GM18868 (cell line): ENCODE measurements around the gene KRTAP1-3.
"Not testable (repeated sequence)": the region's sequence is repeated elsewhere in the genome, so short reads cannot be mapped to it uniquely, and the experiment has no call there.

Source experiments
- ATAC-seq: cut with Tn5 transposase; IDR thresholded peaks from one replicate; pipeline ENCODE4 v1.9.1; 2021; ENCODE audit warnings: mild to moderate bottlenecking, moderate library complexity; ENCODE audit not compliant: unreplicated experiment

KRTAP1-3 gene

GRCh38 chr17:41054556-41054955 lies 19.9 kb upstream of the KRTAP1-3 start:
- ATAC-seq: not testable (repeated sequence)

- no peak for ATAC-seq
These were observed 19.4 kb upstream of the KRTAP1-3 start for GRCh38 chr17:41054025-41054424.

- ATAC-seq: no peak
These were observed 17.9 kb upstream of the KRTAP1-3 start for GRCh38 chr17:41052566-41052965.

GRCh38 chr17:41049110-41049509 lies 14.4 kb upstream of the KRTAP1-3 start:
- no peak for ATAC-seq

GRCh38 chr17:41048441-41048840 lies 13.8 kb upstream of the KRTAP1-3 start:
- ATAC-seq: no peak

- ATAC-seq: not testable (repeated sequence)
These were observed 12.2 kb upstream of the KRTAP1-3 start, which contains the start of gene KRTAP2-1 for GRCh38 chr17:41046735-41047465. Gene KRTAP2-1, minus strand, starts transcription at chr17:41047316. Its CDS starts 49 bp downstream, at chr17:41047267.

- no peak for ATAC-seq
These were observed 8.3 kb upstream of the KRTAP1-3 start for GRCh38 chr17:41042953-41043352.

GRCh38 chr17:41040783-41041571 lies 6.3 kb upstream of the KRTAP1-3 start, which contains the start of gene KRTAP1-1:
Gene KRTAP1-1, minus strand, starts transcription at chr17:41041450. Its CDS starts 53 bp downstream, at chr17:41041397.
- not testable (repeated sequence) for ATAC-seq

- ATAC-seq: no peak
These were observed 3.2 kb upstream of the KRTAP1-3 start for GRCh38 chr17:41037853-41038350.

GRCh38 chr17:41029633-41030245 lies 4.9 kb downstream of the KRTAP1-3 start, which contains the start of gene KRTAP1-4:
Gene KRTAP1-4, minus strand, starts transcription at chr17:41030195. Its CDS starts 117 bp downstream, at chr17:41030078.
- ATAC-seq: no peak

GRCh38 chr17:41026715-41027471 lies 7.8 kb downstream of the KRTAP1-3 start, which contains the start of gene KRTAP1-5:
Gene KRTAP1-5, minus strand, starts transcription at chr17:41027208. Its CDS starts 53 bp downstream, at chr17:41027155.
- ATAC-seq: no peak

GRCh38 chr17:41024697-41025096 lies 10.0 kb downstream of the KRTAP1-3 start:
- no peak for ATAC-seq

GRCh38 chr17:41020336-41020735 lies 14.3 kb downstream of the KRTAP1-3 start:
- no peak for ATAC-seq

GRCh38 chr17:41019415-41019814 lies 15.3 kb downstream of the KRTAP1-3 start:
- ATAC-seq: no peak

GRCh38 chr17:41018541-41018940 lies 16.1 kb downstream of the KRTAP1-3 start:
- ATAC-seq: no peak

- ATAC-seq: no peak
These were observed 18.0 kb downstream of the KRTAP1-3 start for GRCh38 chr17:41016578-41017215.

- ATAC-seq: no peak
These were observed 19.2 kb downstream of the KRTAP1-3 start for GRCh38 chr17:41015454-41015853.

GRCh38 chr17:41013606-41014005 lies 21.1 kb downstream of the KRTAP1-3 start:
- ATAC-seq: no peak

GRCh38 chr17:41013181-41013580 lies 21.5 kb downstream of the KRTAP1-3 start:
- ATAC-seq: no peak
